HG03108 (cell line): Measurements from ENCODE around the gene NBEA.

ENCODE experiments used
- ATAC-seq: cut with Tn5 transposase; IDR thresholded peaks from one replicate; pipeline ENCODE4 v1.9.1; 2021; ENCODE audit warnings: moderate library complexity; ENCODE audit not compliant: unreplicated experiment

NBEA gene

GRCh38 chr13:35695448-35695770, 753.3 kb downstream of the NBEA start:
- ATAC-seq: no peak

DNA sequence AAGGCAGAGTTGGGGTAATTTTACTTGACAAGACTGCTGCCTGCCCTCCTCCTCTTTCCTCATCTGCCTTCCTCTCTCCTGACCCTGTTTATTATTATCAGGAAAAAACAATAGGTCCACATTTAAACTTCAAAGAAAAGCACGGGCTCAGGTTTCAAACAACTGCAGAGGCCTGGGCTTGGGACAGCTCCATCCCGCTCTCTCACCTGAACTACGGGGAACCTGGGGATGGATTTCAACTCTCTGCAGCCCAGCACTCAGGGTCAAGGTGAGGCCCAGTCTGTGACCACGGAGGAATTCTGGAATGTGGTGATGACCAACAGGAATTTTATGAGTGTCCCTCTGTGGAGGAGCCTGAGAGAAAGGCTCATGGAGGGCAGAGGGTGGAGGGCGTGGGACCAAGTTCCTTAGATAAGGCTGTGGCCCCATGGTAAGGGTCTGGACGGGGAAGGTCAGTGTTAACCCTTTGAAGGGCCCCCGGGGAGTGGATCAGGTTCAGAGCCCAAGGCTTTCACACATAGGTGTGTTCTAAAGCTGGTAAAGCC, 755.2 kb downstream of the NBEA start:
- ATAC-seq: no peak

DNA sequence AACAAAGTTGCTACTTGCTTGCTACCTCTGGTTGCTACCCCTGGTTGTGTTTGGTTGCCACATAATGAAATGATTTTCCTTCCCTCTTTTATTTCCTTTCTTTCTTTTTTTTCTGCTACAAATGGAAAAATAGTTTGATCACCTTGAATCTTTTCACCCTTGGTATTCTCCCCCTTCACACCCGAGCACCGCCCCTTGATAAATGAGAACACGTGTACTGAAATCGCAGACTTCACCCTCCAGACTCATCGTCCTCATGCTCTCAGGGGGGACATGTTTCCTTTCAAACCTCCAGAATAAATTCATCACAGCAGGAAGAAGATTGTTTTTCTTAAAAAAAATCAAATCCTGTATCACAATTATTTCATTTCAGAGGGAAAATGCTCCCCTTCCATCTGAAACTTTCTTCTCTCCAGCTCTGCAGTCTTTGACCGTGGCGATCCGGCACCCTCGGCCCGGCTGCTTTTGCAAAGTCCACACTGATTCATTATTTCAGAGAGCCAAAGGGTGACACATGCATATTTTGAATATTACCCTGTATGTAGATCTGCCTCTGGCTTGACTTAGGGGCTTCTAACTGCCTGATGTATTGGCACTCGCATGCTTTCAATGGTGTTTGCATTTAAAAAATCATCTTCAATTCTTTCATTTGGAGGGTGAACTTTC, 757.0 kb downstream of the NBEA start:
- no peak for ATAC-seq

DNA sequence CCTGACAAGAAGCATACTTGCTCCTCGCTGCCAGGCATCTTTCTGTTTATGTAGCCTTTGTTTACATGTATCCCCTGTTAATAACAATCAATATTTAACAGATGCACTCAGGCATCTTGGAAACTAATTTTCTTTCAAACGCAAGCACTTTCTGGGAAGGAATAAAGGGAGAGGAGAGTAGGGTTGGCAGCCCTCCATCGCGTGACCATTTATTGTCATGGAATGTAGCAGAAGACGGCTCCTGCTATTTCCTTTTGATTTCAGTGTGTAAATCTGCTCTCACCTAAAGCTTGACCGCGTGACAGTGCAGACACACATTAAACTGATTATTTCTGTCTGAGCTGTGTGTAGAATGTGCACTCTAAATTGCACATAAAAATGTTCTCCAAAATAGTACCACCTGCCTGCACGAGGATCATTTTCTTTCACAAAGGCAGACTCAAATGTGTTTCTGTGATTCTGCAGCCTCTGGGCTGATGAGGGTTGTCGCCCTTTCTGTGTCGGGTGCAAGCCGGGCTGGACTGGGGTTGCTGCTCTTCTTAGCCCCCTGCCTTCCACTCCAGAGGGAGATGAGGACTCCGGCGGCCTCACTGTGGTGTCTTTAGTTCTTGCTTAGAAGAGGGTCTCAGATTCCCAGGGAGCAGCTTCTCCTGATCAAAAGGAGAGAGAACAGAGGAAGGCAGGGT, 757.9 kb downstream of the NBEA start:
- no peak for ATAC-seq

DNA sequence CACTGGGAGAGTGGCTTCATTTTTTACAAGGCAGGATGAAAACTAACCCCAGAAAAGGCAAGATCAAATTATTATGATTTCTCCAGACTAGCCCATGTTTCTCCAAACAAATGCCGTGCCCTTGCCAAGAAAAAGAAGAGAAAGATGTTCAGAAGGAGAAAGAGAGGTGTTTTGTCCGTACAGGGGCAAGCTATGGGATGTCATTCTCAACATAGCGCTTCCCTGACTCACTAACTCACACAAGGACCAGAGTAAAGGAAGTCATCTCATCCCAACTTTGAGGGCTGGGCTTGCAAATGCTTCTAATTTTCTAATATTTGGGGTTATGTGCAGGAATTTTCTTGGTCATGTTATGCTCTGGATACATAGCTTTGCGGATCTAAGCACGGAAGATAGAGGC, 758.6 kb downstream of the NBEA start:
- no peak for ATAC-seq

- no peak for ATAC-seq
Measured at GRCh38 chr13:35702316-35702715, 760.2 kb downstream of the NBEA start.

DNA sequence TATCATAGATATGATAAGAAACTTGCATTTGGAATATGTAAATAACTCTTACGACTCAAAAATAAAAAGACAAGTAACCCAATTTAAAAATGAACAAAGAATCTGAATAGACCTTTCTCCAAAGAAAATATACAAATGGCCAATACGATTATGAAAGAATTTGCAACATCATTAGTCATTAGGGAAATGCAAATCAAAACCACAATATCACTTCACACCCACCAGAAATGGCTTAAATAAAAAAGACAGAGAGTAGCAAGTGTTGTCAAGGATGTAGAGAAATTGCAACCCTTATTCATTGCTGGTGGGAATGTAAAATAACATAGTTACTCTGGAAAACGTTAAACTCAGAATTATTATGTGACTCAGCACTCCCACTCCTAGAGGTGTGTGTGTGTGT, 761.0 kb downstream of the NBEA start:
- ATAC-seq: no peak

DNA sequence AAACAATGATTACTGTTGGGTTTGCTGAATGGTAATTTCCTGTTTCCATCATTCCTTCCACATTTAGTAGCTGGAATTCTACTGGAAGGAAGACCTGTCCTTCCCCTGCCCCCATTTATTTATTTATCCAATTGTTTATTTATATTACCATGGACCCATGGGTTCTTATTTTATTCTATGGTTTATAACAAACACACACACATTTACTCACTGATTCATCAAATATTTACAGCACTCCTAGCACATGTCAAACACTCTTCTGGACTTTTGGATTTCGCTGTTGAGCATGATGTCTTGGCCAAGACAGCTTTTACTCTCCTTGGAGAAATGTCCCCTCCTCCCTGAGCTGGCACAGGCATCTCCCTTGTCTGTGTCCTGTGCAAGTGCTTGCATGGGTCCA, 762.3 kb downstream of the NBEA start:
- ATAC-seq: no peak

- ATAC-seq: no peak
Measured at GRCh38 chr13:35706281-35706680, 764.2 kb downstream of the NBEA start.

DNA sequence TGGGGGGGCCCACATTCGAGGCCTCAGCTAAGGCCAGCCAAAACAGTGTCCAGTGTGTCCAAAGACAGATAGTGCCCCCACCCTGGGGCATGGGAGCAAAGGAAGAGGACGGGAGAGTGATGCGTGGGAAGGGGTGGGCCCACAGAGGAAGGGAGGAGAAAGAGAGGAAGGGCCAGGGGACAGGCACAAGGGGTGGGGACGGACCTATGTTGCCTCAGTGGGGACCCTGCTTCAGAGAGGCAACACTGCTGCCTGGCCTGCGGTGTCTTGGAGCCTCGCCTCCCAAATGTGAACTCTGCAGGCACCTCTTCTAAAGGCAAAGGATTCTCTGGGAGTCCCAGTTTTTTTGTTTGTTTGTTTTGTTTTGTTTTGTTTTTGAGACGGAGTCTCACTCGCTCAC, 764.7 kb downstream of the NBEA start:
- no peak for ATAC-seq

DNA sequence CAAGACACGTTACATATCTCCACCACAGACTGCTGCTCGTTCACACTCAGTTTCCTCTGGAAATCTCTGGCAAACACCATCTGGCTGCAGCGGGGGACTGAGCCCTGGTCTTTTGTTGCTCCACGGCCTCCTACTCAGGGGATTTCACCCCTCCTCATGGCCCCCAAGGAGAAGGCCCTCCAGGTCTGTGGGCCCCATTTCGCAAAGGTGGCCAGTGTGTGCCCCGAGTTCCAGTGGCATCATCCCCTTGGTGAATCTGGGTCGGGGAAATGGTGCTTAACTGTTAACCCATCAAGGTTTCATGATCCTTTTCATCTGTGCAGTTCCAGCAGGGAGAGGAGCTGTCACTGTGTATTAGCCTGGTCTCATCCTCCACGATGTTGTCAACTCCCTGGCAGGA, 769.8 kb downstream of the NBEA start:
- no peak for ATAC-seq

DNA sequence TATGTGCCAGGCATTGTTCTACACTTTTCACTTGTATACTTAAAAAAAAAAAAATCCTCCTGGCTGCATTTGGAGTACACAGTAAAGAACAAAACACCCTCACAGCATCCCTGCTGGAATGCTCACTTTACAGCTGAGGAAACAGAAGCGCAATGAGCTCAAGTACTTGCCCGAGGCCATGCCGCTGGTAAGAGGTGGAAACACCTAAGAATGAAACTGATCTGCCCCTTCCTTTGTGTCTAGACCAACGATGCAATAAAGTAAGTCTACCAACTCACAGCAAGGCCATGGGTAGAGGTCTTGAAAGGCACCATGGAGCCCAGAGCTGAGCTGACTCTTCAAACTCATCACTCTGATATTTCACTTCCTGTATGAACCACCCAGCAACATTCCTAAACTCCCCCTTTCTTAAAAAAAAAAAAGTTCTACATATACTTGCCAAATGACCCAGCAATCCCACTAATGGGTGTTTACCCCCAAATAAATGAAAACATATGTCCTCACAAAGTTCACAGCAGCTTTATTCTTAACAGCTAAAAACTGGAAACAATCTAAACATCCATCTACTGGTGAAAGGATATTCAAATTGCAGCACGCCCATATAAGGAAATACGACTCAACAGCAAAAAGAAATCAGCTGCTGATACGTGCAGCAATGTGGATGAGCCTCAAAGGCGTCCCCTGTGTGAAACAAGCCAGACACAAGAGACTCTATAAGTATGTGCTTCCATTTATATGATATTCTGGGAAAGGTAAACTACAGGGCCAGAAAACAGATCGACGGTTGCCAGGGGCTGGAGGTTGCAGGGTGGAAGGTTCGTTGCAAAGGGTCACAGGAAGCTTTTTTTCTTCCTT, 771.1 kb downstream of the NBEA start:
- no peak for ATAC-seq

GRCh38 chr13:35714121-35714520, 772.1 kb downstream of the NBEA start:
- ATAC-seq: no peak

DNA sequence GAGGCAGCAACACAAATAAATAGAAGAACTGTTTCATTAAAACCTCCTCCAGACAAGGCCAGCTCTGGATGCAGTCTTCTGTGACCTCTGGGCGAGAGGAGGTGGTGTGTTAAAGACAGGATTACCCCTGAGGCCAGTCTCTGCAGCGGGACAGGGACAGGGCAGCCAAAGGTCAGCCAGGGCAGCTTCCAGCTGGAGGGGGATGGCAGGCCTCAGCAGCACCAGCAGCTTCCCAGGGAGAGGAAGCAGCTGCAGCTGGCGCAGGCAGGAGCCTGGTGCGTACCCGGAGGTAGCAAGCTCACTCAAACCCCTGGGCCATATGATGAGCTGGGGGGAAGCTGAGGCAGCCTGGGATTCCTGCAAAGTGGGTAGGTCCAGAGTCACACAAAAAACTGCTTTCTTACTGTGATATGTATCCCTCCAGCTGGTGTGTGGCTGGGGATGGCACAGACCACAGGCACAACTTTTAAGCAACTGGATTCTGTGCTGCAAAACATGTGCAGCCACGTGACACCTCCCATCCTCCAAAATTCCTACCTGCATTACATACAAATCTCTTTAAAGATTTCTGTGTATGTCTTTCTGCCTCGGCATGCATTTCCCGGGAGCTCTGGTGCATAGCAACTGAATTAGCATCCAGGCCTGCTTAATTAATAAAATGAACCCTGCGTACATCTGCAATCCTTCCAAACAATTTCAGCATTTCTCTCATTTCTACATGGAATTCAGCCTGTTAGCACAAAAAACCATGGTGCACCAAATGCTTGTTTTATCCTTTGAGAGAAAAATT, 772.7 kb downstream of the NBEA start:
- no peak for ATAC-seq

- ATAC-seq: no peak
Measured at GRCh38 chr13:35716186-35716585, 774.1 kb downstream of the NBEA start.

GRCh38 chr13:35716729-35717128, 774.7 kb downstream of the NBEA start:
- ATAC-seq: no peak

- ATAC-seq: no peak
Measured at GRCh38 chr13:35718084-35718483, 776.0 kb downstream of the NBEA start.

DNA sequence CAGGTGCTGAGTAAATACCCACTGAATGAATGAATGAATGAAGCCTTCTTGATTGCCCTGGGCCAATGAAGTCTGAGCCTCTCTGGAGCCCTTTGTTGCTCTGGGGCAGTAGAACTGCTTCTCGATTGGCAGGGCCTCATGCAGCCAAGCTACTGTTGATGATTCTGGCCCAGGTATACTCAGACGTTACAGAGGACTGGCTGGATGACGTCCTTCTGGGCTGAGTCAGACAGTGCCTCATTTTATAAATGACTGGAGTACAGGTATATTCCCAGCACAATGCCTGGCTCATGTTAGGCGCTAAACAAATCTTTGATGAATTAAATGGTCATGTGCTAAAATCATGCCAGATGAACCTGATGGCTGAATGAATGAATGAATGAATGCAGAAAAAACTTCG, 778.2 kb downstream of the NBEA start:
- no peak for ATAC-seq

- ATAC-seq: no peak
Measured at GRCh38 chr13:35720690-35721554, 778.9 kb downstream of the NBEA start.
